Motor neuron (in vitro differentiated cells): ENCODE measurements around the gene ISG20. TPM values are rescaled to one million over a fixed set of nuclear protein-coding genes. Genes with fewer than 3 reads are reported as not detected.

ENCODE experiments used
- ATAC-seq, 8 experiments: fragments of 200-7000 bp; cut with Tn5 transposase; replicated peaks in 6 of 8; 2 replicates each; pipeline ENCODE4 v1.8.0; 2021; ENCODE audit warnings: mild to moderate bottlenecking in 8 of 8, moderate library complexity in 8 of 8
- H3K27ac ChIP-seq, 2 donors: fragments of 250-450 bp; sonication (Bioruptor Pico); 2 replicates each; pipeline ENCODE4 v1.9.0; 2021; ENCODE audit warnings: antibody characterized with exemption in 2 of 2, mild to moderate bottlenecking in 2 of 2, moderate library complexity in 1 of 2
- H3K4me1 ChIP-seq, 2 donors: fragments of 250-450 bp; sonication (Bioruptor Pico); replicated peaks in 1 of 2; 2 replicates each; pipeline ENCODE4 v1.6.1; 2021; ENCODE audit warnings: antibody characterized with exemption in 2 of 2, mild to moderate bottlenecking in 2 of 2, moderate library complexity in 1 of 2
- H3K4me3 ChIP-seq, 5 donors: fragments of 250-450 bp; sonication (Bioruptor Pico); 2 replicates each; pipeline ENCODE4 v1.9.0; 2021; ENCODE audit warnings: antibody characterized with exemption in 5 of 5, mild to moderate bottlenecking in 5 of 5, moderate library complexity in 4 of 5
- WGBS, 10 experiments: fragments of 450-650 bp; shearing (Covaris generic); methylation state at CpG; one replicate each; pipeline ENCODE4 v1.0.0; 2022; 5-methylcytosine and 5-hydroxymethylcytosine counted together
- in situ Hi-C, 9 experiments: fragments of 400-800 bp; cut with MboI; loops; one replicate each; pipeline ENCODE4 v1.15.0; 2021; ENCODE audit warnings: low sequenced_read_pairs in 9 of 9, low pct_unique_long_range_greater_than_20kb in 2 of 9; ENCODE audit not compliant: unreplicated experiment in 9 of 9
- total RNA-seq, 8 experiments: library from RNA; unstranded; fragments of 300-600 nt; gene quantifications; 2 replicates each; pipeline versions ENCODE4 v1.2.3 to v1.2.4, GENCODE V29; 2022

ISG20 gene
- total RNA-seq, 8 experiments from 2014 or later: 0.69 to 12.9 (median 2.5) TPM

DNA sequence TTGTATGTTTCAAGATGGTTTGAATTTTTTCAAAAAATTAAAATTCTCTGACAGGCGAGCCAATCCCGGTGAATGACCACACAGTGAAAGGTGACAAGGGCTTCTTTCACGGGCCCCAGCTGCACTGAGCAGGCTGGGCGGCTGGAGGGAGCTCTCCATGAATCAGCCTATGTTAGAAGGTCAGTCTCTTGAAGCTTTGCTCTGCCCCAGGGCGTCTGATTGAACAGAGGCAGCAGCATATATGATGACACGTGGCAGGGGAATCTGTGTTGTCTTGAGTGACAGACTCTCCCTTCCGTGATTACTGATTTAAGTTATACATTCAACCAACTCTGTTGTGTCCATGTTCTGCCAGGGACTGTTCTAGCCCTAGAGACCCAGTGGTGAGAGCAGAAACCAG is 51.5 kb downstream of the ISG20 start:
- H3K4me3 ChIP-seq: no peak overlapping the region
- in situ Hi-C loops: loop anchor here in 1 of 9 experiments (25.0 kb wide), 1 partner anchor 322 kb away; no protein-coding TSS in a partner anchor
- peak in 2 of 8 experiments; percentile 57 to 62 for ATAC-seq
- H3K4me1 ChIP-seq: peaks cover 5 to 8% of the 10 kb centered on the region in 2 donors
- H3K27ac ChIP-seq: no peak overlapping the region
- 57 to 96% (median 72%) methylated on average over 3 to 7 of the region's 7 CpGs; no CpG with 5 or more reads in 4 of the 10 experiments for WGBS, 10 experiments

DNA sequence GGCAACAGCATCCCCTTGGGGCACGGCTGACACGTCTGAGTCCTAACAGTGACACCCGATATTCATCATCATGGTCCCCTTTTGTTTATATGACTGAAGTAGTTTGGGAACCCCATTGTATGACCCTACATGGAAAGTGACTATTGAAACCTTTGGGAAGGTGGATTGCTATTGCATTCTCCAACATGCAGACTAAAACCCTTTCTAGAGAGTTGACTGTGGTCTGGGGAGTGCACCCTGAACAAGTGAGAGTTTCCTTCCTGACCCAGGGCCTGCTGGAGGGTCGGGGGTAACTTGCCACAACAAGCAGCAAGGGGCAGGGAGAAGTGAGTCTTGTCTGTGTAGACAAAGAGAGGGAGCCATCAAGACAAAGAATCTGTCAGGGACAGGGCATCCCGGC is 54.4 kb downstream of the ISG20 start:
- in situ Hi-C loops: loop anchor here in 1 of 9 experiments (25.0 kb wide), 1 partner anchor 319 kb away; no protein-coding TSS in a partner anchor
- peak in 2 of 8 experiments; percentile 20 to 21 for ATAC-seq
- 0 to 57% (median 17%) methylated on average over 1 to 5 of the region's 5 CpGs; no CpG with 5 or more reads in 4 of the 10 experiments for WGBS, 10 experiments
- no peak overlapping the region for H3K4me3 ChIP-seq
- H3K27ac ChIP-seq: no peak overlapping the region
- H3K4me1 ChIP-seq: peaks cover 5 to 8% of the 10 kb centered on the region in 2 donors

GRCh38 chr15:88695101-88695500 is 56.3 kb downstream of the ISG20 start:
- ATAC-seq: no peak
- no peak overlapping the region for H3K27ac ChIP-seq
- H3K4me1 ChIP-seq: peaks cover 5 to 8% of the 10 kb centered on the region in 2 donors
- WGBS, 10 experiments: 0 to 100% (median 82%) methylated on average over 1 to 7 of the region's 8 CpGs; no CpG with 5 or more reads in 3 of the 10 experiments
- H3K4me3 ChIP-seq: no peak overlapping the region
- in situ Hi-C loops: loop anchor here in 1 of 9 experiments (25.0 kb wide), 1 partner anchor 317 kb away; no protein-coding TSS in a partner anchor

DNA sequence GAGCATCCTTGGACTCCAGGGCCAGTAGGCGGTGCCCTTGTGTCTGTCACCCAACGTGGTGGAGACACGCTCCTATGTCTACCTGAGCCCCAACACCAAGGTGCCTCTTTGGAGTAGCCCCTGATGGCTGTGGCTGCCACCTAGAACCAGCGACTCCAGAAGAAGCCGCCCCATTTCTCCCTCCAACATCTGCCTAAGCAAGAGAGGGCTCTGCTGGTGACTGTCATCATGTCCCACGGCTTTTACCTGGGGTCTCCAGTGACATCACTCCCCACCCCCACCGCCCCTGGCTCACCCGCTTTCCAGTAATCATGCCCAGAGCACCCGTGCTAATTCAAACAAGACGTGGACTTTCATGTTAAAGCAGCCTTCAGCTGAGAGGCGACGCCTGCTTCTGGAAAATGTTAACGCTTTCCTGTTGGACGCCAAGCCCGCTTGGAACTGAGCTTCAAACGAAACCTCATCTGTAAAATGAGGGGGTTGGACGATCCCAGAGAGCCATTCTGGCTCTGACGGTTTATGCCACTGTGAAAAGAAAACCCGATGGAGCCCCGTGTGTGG is 57.0 kb downstream of the ISG20 start:
- Histone ChIP-seq H3K27ac (no peak overlapping the region), H3K4me1 (peaks cover 5 to 8% of the 10 kb centered on the region in 2 donors), H3K4me3 (no peak overlapping the region)
- peak in 3 of 8 experiments; percentile 63 to 93 (median 86) for ATAC-seq
- in situ Hi-C loops: loop anchor here in 1 of 9 experiments (25.0 kb wide), 1 partner anchor 317 kb away; no protein-coding TSS in a partner anchor
- 10 to 84% (median 52%) methylated on average over 2 to 8 of the region's 20 CpGs; no CpG with 5 or more reads in 4 of the 10 experiments for WGBS, 10 experiments

DNA sequence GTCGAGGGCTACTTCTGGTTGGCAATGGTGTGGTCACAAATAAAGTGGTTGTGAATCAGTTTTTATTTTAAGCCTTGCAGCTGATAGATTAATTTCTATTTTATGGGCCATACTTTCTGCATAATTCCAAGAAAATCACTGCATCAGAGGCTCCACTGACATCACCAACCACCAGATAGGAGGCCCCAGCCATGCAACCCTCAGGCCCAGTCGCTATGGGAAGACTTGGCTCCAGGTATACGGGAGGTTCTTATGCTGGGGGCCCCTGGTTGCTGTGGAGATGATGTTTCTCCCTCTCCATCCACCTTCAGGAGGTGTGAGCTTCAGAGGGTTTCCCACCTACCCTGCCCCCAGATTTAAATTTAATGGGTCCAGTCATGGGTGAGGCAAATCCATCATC is 57.4 kb downstream of the ISG20 start:
- in situ Hi-C loops: loop anchor here in 1 of 9 experiments (25.0 kb wide), 1 partner anchor 316 kb away; no protein-coding TSS in a partner anchor
- no peak overlapping the region for H3K4me3 ChIP-seq
- WGBS, 10 experiments: 33 to 100% (median 90%) methylated on average over 1 to 2 of the region's 3 CpGs; no CpG with 5 or more reads in 7 of the 10 experiments
- peak in 4 of 8 experiments; percentile 35 to 61 (median 50) for ATAC-seq
- H3K27ac ChIP-seq: no peak overlapping the region
- H3K4me1 ChIP-seq: peaks cover 5 to 8% of the 10 kb centered on the region in 2 donors

GRCh38 chr15:88697276-88697675 is 58.5 kb downstream of the ISG20 start:
- peak in 1 of 8 experiments; percentile 43 for ATAC-seq
- Histone ChIP-seq H3K27ac (no peak overlapping the region), H3K4me1 (peaks cover 5 to 8% of the 10 kb centered on the region in 2 donors), H3K4me3 (no peak overlapping the region)
- 10 to 89% (median 74%) methylated on average over 1 to 8 of the region's 9 CpGs; no CpG with 5 or more reads in 2 of the 10 experiments for WGBS, 10 experiments
- in situ Hi-C loops: loop anchor here in 1 of 9 experiments (25.0 kb wide), 1 partner anchor 315 kb away; no protein-coding TSS in a partner anchor

- Histone ChIP-seq H3K27ac (no peak overlapping the region), H3K4me3 (no peak overlapping the region), H3K4me1 (no peaks in the 10 kb centered on the region)
- no peak for ATAC-seq
- in situ Hi-C loops: loop anchor here in 1 of 9 experiments (25.0 kb wide), 1 partner anchor 312 kb away; no protein-coding TSS in a partner anchor
- 20 to 100% (median 70%) methylated on average over 1 of the region's 1 CpG; no CpG with 5 or more reads in 6 of the 10 experiments for WGBS, 10 experiments
These were observed 61.0 kb downstream of the ISG20 start for GRCh38 chr15:88699861-88700260.

DNA sequence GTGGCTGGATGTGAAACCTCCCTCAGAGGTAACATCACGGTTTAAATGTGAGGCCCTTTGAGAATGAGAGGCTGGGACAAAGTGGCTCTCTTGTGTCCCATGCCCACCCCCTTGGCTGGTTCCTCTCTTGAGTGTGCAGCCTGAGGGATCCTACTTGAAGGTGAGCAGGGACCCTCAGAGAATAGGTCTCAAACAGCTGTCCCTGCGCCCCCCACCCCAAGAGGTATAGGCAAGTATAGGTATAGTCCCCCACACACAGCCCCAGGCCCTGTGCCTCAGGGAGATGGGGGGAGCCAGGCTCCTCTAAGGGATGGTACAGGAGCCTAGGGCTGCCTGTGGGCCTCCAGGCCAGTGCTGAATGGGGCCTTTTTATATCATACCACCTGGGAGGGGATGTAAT is 61.9 kb downstream of the ISG20 start:
- 29 to 100% (median 73%) methylated on average over 1 to 2 of the region's 2 CpGs; no CpG with 5 or more reads in 6 of the 10 experiments for WGBS, 10 experiments
- H3K27ac ChIP-seq: no peak overlapping the region
- ATAC-seq: no peak
- no peak overlapping the region for H3K4me3 ChIP-seq
- in situ Hi-C loops: no loop called here
- H3K4me1 ChIP-seq: peaks cover 0 to 2% of the 10 kb centered on the region in 2 donors

DNA sequence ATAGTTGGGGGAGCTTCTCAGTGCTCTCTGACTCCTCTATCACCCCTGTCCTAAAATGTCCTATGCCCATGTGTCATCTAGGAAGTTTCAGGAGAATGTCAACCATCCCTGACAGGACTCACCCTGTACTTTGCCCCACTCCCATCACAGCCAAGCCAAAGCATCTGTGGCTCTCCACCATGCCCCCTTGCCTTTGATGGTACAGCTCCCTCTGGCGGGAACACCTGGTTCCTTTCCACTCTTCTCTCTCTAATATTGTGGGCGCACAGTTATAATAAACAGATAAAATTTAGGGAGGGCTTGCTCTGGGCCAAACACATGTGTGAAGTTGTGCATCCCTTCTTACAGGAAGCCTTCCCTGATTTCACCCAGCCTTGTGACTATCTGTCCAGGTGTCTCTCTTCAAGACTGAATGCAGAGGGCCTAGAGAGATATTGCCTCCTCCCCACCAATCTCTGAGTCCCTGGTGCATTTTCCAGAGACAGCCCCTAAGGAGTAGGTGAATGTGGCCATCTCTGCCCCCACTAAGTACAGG is 62.8 kb downstream of the ISG20 start:
- in situ Hi-C loops: no loop called here
- peak in 1 of 8 experiments; percentile 37 for ATAC-seq
- WGBS, 10 experiments: 67 to 100% (median 80%) methylated on average over 1 to 2 of the region's 2 CpGs; no CpG with 5 or more reads in 3 of the 10 experiments

DNA sequence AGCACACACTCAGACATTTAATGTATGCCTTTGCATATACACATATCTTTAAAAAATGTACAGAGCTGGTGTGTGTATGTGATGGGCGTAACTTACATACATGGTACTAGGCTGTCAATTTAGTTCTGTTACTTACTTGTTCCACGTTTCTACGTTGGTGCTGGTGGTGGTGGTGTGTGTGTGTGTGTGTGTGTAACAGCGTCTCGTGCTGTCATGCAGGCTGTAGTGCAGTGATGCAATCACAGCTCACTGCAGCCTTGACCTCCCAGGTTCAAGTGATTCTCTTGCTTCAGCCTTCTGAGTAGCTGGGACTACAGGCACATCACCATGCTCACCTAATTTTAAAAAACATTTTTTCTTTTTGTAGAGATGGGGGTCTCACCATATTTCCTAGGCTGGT is 64.2 kb downstream of the ISG20 start:
- 0 to 100% (median 47%) methylated on average over 1 to 5 of the region's 5 CpGs; no CpG with 5 or more reads in 2 of the 10 experiments for WGBS, 10 experiments
- Histone ChIP-seq H3K4me3 (no peak overlapping the region), H3K4me1 (peaks cover 0 to 2% of the 10 kb centered on the region in 2 donors), H3K27ac (no peak overlapping the region)
- peak in 5 of 8 experiments; percentile 79 to 89 (median 82) for ATAC-seq
- in situ Hi-C loops: no loop called here

More for the DNA sequence above, 62.8 kb downstream of the ISG20 start:
- H3K27ac ChIP-seq: no peak overlapping the region
- H3K4me1 ChIP-seq: peaks cover 0 to 2% of the 10 kb centered on the region in 2 donors
- no peak overlapping the region for H3K4me3 ChIP-seq

DNA sequence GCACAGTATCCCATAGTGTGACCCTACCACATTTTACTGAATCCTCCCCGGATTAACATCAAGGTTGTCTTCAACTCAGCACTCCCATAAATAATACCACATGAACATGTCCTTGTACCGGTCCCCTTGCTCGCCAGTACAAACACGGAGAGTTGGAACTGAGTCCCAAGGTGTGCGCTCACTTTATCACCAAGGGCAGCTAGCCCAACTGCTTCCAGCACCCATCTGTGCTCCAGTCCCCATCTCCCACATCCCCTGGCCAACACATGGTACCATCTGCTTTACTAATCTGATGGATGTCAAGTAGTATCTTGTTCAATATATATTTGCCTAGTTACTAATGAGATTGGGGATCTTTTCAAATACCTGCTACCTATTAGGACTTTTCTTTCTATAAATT is 64.7 kb downstream of the ISG20 start:
- 79 to 100% (median 84%) methylated on average over 2 to 5 of the region's 5 CpGs; no CpG with 5 or more reads in 5 of the 10 experiments for WGBS, 10 experiments
- in situ Hi-C loops: no loop called here
- ATAC-seq: no peak
- no peak overlapping the region for H3K4me3 ChIP-seq
- H3K27ac ChIP-seq: no peak overlapping the region
- H3K4me1 ChIP-seq: peaks cover 0 to 2% of the 10 kb centered on the region in 2 donors

DNA sequence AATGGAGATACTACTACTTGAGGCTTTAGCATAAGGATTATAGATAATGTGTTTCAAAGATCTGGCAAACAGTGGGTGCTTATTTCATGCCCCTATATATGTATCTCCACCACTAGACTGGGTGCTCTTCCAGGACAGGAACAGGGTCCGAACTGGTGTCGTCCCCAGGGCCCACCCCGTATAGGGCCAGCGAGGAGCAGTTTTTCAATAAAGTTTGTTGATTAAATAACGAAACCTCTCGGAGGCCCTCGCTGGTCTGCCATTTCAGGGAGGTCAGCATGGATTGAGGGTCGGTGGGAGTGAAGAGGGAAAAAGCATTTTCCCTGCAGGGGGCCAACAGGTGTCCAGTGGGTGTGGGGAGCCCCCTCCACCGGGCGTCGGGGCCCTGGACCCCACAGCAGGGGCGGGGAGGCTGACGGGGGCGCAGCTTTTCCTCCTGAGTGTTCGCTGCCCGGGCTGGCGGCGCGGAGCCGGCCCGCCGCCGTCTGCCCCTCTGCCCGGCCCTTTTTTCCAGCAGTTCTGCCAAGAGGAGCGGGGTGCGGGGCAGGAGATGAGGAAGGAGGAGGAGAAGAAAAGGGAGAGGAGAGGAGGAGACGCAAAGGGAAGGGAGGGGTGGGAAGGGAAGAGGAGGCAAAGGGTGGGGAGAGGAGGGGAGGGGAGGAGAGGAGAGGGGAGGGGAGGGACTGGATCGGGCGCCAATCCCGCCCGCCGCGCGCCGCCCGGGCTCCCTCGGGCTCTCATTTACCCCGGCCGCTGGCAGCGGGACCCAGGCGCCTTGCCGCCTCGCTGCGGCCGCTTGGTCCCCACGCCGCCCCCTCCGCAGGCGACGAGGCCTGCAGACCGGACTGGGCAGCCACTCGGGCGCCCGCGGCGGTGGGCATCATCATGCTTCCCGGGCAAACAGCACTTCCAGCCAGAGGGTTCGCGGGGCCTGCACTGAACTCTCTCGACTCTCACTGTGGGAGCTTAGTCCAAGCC is 66.3 kb downstream of the ISG20 start:
- peak; percentile 37 to 78 (median 55) for ATAC-seq
- no peak overlapping the region for H3K27ac ChIP-seq
- peak overlapping the region; percentile 10 to 33 (median 27) for H3K4me3 ChIP-seq

More for the DNA sequence above, 66.3 kb downstream of the ISG20 start:
- in situ Hi-C loops: no loop called here
- WGBS, 10 experiments: 6 to 40% (median 25%) methylated on average over 1 to 8 of the region's 60 CpGs; no CpG with 5 or more reads in 6 of the 10 experiments
- H3K4me1 ChIP-seq: peaks cover 0 to 2% of the 10 kb centered on the region in 2 donors
